Left renal pelvis (tissue), 4 donors: ENCODE measurements around the gene LTBP4. TPM values are rescaled to one million over a fixed set of nuclear protein-coding genes. Genes with fewer than 3 reads are reported as not detected.
"Not testable (repeated sequence)": the region's sequence is repeated elsewhere in the genome, so short reads cannot be mapped to it uniquely, and the experiment has no call there.

Experiments
- DNase-seq, 4 donors: peaks; one replicate each; pipeline ENCODE4 v3.0.0-alpha.2; 2013; ENCODE audit warnings: low read depth in 4 of 4, low spot score in 3 of 4
- polyA plus RNA-seq, 4 donors: library from polyadenylated mRNA; unstranded; fragments of 120-200 nt; gene quantifications; one replicate each; pipeline ENCODE4 v1.2.1, GENCODE V29; 2013; ENCODE audit not compliant: insufficient read length in 4 of 4

Gene LTBP4
- polyA plus RNA-seq, 4 donors, result 193 to 531 (median 257) TPM

DNA sequence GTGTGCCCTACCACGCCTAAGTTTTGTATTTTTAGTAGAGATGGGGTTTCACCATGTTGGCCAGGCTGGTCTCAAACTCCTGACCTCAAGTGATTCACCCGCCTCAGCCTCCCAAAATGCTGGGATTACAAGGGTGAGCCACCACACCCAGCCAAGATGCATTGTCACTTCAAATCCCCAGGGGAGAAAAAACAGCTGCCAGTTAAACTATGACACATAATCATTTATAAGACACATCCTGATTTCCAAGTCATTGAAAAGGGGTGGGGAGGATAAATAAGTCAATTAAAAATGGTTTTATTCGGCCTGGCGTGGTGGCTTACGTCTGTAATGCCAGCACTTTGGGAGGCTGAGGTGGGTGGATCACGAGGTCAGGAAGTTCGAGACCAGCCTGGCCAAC is 54.5 kb downstream of the LTBP4 start:
- DNase-seq, result not testable (repeated sequence)

DNA sequence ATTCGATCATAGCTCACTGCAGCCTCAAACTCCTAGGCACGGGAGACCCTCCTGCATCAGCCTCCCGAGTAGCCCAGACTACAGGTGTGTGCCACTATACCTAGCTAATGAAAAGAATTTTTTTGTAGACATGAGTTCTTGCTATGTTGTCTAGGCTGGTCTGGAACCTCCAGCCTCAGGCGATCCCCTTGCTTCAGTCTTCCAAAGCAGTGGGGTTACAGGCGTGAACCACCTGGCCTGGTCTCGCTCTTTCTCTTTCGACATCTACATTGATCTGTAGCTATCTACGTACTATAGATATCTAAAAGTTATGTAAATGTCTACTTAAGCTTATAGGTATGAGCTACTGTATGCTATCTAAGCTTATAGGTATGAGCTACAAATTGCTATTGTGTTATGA is 56.9 kb downstream of the LTBP4 start:
- DNase-seq, result no peak

DNA sequence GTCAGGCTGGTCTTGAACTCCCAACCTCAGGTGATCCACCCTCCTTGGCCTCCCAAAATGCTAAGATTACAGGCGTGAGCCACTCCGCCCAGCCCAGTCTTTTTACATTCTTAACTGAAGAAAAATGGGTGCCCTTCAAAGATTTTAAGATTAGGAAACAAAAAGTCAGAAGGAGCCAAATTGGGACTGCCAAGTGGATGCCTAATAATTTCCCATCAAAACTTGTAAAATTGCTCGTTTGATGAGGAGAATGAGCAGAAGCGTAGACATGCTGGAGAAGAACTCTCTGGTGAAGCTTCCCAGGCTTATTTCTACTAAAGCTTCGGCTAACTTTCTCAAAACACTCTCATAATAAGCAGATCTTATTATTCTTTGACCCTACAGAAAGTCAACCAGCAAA is 57.9 kb downstream of the LTBP4 start:
- DNase-seq, result no peak

DNA sequence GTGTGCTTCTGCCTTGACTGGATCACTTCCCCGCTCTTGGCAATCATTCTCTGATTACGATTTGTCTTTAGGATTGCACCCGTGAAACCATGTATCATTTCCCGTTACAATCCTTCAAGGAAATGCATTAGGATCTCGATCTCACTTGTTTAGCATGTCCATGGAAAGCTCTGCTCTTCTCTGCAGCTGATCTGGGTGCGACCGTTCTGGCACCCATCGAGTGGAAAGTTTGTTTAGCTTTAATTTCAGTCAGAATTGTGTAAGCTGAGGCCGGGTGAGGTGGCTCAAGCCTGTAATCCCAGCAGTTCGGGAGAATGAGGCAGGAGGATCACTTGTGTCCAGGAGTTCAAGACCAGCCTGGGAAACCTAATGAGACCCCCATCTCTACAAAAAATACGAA is 58.4 kb downstream of the LTBP4 start:
- DNase-seq, result no peak

DNA sequence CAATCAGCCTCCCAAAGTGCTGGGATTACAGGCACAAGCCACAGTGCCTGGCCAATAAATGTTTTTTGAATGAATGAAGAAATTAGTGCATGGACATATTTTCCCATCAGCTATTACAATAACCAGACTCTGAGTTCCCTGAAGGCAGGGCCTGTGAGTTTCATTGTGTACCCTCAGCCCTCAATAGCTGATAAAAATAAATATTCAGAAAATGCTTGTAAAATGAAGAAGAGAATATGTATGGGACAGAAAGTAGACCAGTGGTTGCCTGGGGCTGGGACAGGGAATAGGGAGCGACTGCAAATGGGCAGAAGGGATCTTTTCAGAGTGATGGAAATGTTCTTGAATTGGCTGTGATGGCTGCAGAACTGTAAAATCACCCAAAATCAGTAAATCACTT is 60.4 kb downstream of the LTBP4 start:
- DNase-seq, result no peak

DNA sequence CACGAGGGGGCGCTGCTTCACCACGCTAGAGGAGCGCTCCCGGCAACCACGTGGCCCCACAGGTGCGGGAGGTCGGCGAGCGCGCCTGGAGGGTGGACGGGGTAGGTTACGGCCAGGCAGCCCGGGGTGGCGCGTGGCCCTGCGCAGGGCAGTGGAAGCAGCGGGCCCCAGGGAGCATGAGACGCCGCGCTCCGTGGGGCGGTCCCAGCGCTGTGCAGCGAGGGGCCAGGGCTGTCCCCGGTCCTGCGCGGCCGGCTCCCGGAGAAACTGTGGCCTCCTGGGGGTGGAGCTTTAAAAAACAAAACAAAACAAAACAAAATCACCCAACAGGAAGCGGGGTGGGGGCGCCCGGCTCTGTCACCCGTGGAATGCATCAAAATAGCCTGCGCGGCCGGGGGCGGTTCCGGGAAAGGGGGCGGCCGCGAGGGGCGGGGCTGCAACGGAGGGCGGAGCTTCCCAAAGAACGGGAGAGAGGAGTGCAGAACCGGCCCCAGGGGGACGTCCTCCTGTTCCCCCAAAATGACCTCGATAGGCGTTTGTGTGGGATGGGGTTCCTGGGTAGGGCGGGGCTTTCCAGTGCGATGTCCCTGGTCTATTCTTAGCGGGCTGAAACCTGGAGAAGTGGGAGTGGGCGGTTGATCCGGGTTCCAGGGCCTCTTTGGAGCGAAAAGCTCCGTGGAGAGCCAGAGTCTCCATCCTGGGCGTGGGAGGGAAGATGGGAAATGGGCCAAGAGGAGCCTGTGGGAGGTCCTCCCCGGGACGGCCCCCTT is 61.9 kb downstream of the LTBP4 start:
- peak; percentile 69 to 77 (median 72) for DNase-seq

DNA sequence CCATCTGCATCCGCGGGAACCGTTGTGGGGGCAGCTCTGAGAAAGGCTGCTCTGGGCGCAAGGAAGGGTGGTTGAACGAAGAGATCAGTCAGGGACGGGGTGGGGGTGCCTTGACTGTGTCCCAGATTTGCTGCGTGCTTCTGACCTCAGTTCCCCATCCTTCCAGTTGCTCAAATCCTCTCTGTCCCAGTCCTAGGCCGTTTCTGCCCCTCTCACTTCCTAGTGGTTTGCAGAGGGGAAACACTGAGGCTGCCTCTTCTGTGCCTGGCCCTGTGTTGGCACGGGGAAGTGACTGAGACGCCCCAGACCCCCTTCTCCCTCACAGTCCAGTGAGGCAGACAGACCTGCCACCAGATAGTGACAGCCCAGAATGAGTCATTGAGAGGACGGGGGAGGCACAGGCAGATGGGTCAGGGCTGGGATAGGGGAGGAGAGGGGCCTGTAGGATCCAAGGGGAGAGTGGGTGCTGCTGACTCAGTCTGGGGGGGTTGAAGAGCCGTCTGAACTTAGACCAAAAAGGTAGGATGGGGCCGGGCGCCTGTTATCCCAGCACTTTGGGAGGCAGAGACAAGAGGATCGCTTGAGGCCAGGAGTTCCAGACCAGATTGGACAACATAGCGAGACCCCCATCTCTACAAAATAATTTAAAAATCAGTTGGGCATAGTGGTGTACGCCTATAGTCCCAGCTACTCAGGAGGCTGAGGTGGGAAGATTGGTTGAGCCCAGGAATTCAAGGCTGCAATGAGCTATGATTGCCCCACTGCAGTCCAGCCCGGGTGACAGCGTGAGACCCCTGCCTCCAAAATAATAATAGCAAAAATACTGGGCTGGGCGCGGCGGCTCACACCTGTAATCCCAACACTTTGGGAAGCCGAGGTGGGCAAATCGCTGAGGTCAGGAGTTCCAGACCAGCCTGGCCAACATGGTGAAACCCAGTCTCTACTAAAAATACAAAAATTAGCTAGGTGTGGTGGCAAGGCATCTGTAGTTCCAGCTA is 62.8 kb downstream of the LTBP4 start:
- no peak for DNase-seq

DNA sequence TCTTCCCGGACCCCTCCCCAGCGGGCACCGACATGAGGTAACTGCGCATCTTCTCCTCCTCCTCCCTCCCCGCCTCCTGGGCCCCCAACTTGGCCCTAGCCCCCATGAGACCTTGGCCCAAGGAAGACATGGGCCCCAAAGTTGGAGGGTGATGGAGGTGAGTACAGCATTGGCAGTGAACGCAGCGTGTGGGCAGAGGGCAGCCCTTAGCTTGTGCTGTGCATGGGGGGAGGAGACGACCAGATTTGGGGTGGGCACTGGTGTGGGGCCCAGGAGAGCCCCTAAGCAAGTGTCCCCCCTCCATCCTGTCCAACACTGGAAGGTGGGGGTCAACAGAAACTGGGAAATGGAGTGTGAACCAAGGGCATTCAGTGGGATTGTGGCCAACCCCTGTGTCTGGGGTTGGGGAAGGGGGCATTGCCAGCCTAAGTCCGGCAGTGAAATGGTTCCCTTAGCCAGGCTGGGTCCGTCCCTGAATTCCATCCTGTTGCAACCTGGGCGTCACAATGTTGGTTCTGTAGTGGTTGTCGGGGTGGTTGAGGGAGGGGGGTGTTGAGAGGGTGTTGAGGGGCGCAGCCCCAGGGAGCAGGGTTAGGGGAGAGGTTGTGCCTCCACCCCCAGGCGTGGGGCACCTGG is 65.8 kb downstream of the LTBP4 start:
- no peak for DNase-seq

DNA sequence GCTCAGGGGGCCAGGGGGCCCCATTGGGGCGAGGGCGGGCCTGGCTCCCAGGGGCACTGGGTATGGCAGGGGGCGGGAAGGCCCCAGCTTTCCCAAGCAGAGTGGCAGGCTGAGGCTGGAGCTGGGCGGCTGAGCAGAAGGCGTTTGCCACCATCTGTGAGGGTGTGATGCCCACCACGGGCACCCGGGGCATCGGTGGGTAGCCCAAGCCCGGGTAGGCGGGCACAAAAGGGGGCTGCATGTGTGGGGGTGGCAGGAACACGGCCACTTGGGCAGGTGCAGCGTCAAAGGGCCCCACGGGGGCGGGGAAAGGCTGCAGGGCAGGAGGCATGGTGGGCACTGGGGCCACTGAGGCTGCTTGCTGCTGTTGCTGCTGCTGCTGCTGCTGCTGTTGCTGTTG is 66.4 kb downstream of the LTBP4 start:
- DNase-seq, result no peak

DNA sequence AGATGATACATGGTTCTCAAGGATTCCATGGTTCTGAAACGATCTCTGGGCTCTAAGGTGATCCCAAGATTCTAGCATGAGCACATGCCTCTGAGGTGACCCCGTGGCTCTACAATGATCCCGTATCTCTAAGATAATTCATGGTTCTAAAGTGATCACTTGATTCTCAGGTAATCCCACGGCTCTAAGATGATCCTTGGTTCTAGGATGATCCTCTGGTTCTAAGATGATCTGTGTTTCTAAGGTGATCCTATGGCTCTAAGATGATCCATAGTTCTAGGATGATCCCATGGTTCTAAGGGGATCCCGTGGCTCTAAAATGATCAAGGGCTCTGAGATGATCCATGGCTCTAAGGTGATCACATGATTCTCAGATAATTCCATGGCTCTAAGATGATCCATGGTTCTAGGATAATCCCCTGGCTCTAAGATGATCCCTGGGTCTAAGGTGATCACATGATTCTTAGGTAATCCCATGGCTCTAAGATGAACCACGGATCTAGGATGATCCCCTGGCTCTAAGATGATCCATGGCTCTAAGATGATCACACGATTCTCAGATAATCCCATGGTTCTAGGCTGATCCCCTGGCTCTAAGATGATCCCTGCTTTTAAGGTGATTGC is 67.9 kb downstream of the LTBP4 start:
- DNase-seq, result no peak

DNA sequence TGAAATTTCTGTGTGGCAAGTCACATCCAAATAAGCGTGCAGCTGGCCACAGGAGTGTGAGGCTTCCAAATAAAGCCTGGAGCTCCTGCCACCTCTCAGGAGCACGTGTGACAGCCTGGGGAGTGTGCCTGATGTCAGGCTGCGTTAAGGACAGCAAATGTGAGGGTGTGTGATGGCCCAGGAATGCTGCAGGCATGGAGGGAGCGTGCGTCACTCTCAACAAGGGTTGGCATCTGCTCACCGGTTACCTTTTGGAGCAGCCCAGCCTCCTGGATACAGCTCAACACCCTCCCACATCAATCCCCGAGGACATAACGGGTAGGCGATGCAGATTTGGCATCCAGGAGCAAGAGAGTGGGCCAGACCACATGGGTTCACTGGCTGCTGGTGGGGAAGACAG is 70.2 kb downstream of the LTBP4 start:
- DNase-seq, result no peak

DNA sequence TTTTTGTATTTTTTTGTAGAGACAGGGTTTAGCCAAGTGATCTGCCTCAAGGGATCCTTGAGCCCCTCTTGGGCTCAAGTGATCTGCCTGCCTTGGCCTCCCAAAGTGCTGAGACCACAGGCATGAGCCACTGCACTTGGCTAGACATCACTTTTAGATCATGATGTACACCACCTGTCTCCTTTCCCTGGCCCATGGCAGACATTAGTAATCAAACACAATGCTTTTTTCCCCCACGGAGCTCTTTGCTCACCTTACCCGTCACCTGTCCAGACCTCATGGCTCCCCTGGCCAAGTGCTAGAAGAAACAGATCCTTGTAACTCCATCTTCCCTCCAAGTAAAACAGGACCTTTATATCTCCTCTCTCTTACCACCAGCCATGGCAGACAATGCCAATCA is 70.9 kb downstream of the LTBP4 start:
- DNase-seq, result no peak

DNA sequence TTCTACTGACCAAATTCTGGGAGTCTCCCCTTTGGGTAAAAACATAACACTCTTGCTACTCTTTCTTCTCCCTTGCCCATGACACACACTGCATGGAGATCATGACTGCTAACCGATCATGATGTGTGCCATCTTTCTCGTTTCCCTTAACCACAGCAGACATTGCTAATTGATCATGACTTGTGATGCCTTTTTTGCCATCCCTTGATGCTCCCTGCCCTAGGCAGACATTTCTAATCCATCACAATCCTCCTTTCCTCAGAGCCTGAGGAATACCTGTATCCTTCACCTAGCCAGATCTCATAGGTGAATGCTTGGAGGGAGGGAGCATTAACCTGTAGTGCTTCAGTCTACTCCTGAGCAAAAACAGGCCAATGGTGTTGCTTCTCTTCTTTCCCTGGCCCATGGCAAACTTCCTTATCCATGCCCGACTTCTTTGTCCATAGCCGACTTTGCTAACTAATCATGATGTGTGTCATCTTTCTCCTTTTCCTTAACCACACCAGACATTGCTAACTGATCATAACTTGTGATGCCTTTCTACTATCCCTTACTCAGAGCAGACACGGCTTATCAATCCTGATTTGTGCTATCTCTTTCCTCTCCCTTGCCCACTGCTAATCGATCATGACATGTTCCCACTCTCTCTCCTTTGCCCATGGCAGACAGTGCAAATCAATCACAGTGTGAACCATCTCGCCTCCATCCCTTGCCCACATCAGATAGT is 71.6 kb downstream of the LTBP4 start:
- DNase-seq, result no peak

DNA sequence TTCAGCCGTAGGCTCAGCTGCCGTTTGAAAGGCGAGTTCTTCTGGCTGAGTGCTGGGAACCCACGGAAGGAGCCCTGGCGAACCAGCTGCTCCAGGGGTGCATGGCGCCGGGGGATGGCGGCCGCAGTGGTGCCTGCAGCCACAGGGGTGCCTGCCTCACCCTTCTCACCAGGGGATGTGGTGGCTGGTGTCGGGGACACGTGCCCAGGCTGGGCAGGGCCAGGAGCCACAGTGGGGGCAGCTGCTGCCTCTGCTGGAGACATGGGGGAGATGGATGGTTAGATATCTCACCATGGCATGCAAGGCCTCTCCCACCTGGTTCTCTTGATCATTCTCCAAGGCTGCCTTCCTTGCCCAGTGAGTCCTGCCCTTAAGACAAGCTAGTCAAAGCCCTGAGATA is 72.2 kb downstream of the LTBP4 start:
- no peak for DNase-seq

DNA sequence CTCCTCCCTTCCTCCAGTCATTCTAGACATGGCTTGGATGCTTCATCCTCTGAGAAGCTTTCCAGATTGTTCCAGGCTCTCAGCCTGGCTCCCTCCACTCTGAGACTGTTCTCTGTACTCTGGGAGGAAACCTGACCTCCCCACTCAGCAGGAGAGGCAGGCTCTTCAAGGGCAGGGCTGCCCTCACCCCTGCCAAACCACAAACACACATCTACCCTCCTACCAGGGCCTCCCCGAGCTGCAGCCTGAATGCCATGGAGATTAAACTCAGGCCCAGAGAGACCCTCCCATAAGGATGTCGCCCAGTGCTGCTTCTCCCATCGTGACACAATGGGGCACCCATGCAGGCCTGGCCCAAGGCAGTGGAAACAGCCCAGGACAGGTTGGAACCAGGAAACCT is 73.1 kb downstream of the LTBP4 start:
- DNase-seq, result no peak

DNA sequence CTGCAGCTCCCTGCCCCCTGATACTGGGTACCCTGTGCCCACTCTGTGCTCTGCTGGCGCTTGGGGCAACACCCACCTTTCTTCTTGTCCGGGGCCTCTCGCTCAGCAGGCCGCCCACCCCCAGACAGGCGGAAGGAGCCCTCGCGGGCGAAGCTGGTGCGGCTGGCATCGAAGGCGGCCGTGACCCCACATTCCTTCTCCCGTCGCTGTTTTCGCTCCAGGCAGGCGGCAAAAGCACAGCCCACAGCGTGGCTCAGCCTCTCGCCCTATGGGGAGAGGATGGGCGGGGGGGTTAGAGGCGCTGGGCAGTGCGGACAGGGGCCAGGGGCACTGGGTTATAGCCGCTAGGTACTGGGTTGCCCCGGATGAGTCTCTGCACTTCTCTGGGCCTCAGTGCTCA is 76.0 kb downstream of the LTBP4 start:
- no peak for DNase-seq
